NB4 (cell line): Measurements from ENCODE around the gene ATP13A4.

ENCODE experiments used
- DNase-seq: peaks from one replicate; pipeline ENCODE4 v3.0.0; 2010; ENCODE audit warnings: low read depth
- H3K4me3 ChIP-seq: one replicate; pipeline ENCODE4 v1.5.1; 2011; ENCODE audit warnings: mild to moderate bottlenecking, low read depth, low read length, moderate library complexity
- MYC ChIP-seq: IDR thresholded peaks from 2 replicates; pipeline ENCODE4 v1.6.1; 2011; ENCODE audit warnings: low read depth, low read length
- POLR2A ChIP-seq: IDR thresholded peaks from 2 replicates; pipeline ENCODE4 v1.6.1; 2011; ENCODE audit warnings: mild to moderate bottlenecking; ENCODE audit not compliant: insufficient read length; ENCODE audit errors: extremely low read depth
- TF ChIP-seq, protein P1 (sequence below): IDR thresholded peaks from one replicate; pipeline ENCODE4 v1.5.1; 2012; ENCODE audit warnings: low read depth, low read length
- TF ChIP-seq, protein P2 (sequence below): IDR thresholded peaks from 2 replicates; pipeline ENCODE4 v1.6.1; 2011; ENCODE audit warnings: low read depth, low read length

The ATP13A4 gene

DNA sequence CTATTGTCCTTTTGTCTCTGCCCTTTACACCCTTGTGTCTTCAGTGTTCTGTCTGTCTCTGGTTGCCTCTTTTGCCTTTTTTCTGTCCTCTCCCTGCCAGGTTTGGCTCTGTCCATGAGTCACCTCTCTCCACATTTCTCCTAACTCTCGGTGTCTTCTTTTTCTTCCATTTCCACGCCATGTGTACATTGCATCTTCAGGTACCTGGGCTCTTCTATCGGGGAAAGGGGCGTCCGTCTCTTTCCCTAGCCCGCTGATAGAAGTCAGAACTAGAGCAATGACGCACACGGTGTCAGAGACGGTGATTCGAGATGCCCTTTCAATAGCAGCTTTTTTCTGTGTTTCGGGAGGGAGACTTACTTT lies 39.0 kb upstream of the ATP13A4 start:
- TF ChIP-seq, protein P1, sequence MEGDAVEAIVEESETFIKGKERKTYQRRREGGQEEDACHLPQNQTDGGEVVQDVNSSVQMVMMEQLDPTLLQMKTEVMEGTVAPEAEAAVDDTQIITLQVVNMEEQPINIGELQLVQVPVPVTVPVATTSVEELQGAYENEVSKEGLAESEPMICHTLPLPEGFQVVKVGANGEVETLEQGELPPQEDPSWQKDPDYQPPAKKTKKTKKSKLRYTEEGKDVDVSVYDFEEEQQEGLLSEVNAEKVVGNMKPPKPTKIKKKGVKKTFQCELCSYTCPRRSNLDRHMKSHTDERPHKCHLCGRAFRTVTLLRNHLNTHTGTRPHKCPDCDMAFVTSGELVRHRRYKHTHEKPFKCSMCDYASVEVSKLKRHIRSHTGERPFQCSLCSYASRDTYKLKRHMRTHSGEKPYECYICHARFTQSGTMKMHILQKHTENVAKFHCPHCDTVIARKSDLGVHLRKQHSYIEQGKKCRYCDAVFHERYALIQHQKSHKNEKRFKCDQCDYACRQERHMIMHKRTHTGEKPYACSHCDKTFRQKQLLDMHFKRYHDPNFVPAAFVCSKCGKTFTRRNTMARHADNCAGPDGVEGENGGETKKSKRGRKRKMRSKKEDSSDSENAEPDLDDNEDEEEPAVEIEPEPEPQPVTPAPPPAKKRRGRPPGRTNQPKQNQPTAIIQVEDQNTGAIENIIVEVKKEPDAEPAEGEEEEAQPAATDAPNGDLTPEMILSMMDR: no peak
- TF ChIP-seq, protein P2, sequence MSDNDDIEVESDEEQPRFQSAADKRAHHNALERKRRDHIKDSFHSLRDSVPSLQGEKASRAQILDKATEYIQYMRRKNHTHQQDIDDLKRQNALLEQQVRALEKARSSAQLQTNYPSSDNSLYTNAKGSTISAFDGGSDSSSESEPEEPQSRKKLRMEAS: no peak
- TF ChIP-seq MYC (no peak), POLR2A (no peak)
- peak overlapping the region; percentile 81 for H3K4me3 ChIP-seq
- peak; percentile 35 for DNase-seq

DNA sequence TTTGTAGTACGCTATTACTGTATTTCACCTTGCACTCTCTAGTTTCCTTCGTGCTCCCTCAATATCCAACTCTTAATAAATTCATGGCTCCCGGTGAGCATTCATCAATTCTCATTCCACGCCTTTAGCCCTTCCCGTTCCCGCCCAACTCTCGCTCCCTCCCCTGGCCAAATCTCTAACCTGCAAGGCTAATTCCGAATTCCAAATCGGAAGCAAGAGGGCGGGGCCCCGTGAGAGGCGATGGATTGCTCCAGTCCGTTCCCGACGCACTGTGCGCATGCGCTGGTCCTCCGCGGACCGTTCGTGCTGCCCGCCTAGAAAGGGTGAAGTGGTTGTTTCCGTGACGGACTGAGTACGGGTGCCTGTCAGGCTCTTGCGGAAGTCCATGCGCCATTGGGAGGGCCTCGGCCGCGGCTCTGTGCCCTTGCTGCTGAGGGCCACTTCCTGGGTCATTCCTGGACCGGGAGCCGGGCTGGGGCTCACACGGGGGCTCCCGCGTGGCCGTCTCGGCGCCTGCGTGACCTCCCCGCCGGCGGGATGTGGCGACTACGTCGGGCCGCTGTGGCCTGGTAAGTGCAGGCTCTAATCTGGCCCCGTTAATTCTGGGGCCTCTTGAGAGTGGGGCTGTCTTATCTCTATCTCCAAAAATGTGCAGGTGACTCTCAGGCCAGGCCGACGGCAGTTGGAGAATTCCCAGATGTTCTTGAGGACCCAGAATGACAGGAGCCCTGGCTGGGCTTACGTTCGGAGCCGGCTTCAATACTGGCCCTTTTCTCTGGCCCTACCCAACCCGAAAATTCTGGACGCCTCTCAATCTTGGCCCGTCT lies 38.4 kb upstream of the ATP13A4 start, which contains the start of gene OPA1:
OPA1 (plus strand) TSS at position 368 of the 827 bp plus-strand sequence; CDS start at position 538, 170 bp downstream.
- peak within 1 kb of the TSS; percentile 81 for H3K4me3 ChIP-seq
- TF ChIP-seq MYC: peak; percentile 91
- TF ChIP-seq, protein P1: peak; percentile 5
- TF ChIP-seq POLR2A: peak; percentile 75
- TF ChIP-seq, protein P2: peak; percentile 80
- peak; percentile 97 for DNase-seq

DNA sequence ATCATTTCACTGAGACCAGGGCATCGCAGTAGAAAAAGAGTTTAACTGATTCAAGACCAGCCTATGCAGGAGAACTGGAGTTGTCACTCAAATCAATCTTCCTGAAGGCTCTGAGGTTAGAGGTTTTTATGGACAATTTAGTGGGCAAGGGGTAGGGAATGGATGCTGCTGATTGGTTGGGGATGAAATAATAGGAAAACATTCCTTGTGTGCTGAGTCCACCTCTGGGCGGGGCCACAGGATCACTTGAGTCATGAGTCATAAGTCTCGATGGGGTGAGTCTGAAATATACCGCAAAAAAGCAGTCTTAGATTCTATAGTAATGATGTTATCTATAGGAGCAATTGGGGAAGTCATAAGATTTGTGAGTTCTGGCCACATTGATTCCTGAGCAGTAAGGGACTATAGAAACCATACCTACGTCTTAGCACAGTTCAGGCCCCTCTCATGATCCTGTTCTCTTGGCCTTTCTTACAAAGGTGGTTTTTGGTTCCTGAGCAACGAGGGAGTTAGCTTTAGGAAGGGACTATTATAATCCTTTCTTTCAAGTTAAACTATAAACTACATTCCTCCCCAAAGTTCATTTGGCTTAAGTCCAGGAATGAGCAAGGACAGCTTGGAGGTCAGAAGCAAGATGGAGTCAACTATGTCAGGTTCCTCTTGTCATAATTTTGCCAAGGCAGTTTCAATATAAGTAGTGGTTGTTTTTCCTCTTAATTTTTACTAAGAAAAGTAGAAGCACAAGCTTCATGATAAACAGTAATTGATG lies 35.6 kb upstream of the ATP13A4 start:
- peak; percentile 34 for DNase-seq
- TF ChIP-seq, protein P2: no peak
- TF ChIP-seq, protein P1: no peak
- TF ChIP-seq POLR2A: no peak
- no peak for TF ChIP-seq MYC
- H3K4me3 ChIP-seq: no peak overlapping the region

DNA sequence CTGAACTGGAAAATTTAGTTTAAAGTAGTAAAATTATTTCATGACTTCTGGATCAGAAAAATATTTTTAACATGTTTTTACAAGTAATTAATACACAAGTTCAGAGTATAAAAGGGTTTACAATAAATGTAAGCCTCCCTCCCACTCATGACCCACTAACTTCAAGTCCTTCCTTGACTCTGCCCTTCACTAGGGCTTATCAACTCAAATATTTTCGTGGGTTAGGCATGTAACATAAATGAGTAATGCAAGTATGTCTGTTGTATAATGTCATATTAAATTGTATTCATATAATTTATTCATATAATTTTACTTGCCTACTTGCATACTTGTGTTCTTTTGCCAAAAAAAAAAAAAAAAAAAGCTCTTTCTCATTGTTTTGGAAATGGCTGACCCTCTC lies 34.9 kb upstream of the ATP13A4 start:
- no peak for DNase-seq
- no peak for TF ChIP-seq MYC
- TF ChIP-seq POLR2A: no peak
- TF ChIP-seq, protein P2: no peak
- TF ChIP-seq, protein P1: no peak
- H3K4me3 ChIP-seq: no peak overlapping the region

DNA sequence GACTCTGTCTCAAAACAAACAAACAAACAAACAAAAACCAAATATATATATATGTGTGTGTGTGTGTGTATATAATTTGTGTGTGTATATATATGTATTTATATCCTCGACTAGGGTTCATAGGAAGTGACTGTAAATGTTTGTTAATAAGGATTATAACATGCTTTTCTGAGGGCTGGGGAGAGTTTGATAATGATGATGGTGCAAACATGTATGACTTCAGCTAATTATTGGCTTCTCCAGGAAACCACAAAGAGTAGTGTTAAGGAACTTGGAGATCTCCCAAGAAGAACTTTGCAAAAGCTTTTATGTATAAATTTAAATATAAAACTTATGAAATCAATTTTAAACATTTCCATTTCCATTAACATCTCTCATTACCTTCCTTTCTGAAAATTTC lies 34.4 kb upstream of the ATP13A4 start:
- DNase-seq: no peak
- H3K4me3 ChIP-seq: no peak overlapping the region
- TF ChIP-seq, protein P1: no peak
- no peak for TF ChIP-seq POLR2A
- TF ChIP-seq MYC: no peak
- TF ChIP-seq, protein P2: no peak
